Esophagus muscularis mucosa (tissue), 4 donors: Measurements from ENCODE around the gene ZMYND12. TPM values are rescaled to one million over a fixed set of nuclear protein-coding genes. Genes with fewer than 3 reads are reported as not detected.

Experiments
- DNase-seq: peaks from one replicate; pipeline ENCODE4 v3.0.0-alpha.2; 2017; ENCODE audit errors: extremely low spot score
- H3K27ac ChIP-seq, 4 donors: fragments of 200-600 bp; sonication (generic); replicated peaks in 1 of 4; 1 replicate in 3 of 4; 2 replicates in 1 of 4; pipeline ENCODE4 v1.5.1; 2016 to 2019; ENCODE audit warnings: mild to moderate bottlenecking in 1 of 4
- H3K27me3 ChIP-seq, 4 donors: fragments of 200-600 bp; sonication (generic); one replicate each; pipeline versions ENCODE4 v1.5.1 to v1.6.0; 2016 to 2019
- H3K36me3 ChIP-seq, 4 donors: fragments of 200-600 bp; sonication (generic); one replicate each; pipeline ENCODE4 v1.5.1; 2016 to 2019
- H3K4me1 ChIP-seq, 4 donors: fragments of 200-600 bp; sonication (generic); one replicate each; pipeline ENCODE4 v1.5.1; 2016 to 2019
- H3K4me3 ChIP-seq, 4 donors: fragments of 200-600 bp; sonication (generic); 1 replicate in 2 of 4; 2 replicates in 2 of 4; pipeline ENCODE4 v1.5.1; 2016 to 2019; ENCODE audit warnings: mild to moderate bottlenecking in 4 of 4, moderate library complexity in 1 of 4
- H3K9me3 ChIP-seq, 4 donors: fragments of 200-600 bp; sonication (generic); 1 replicate in 3 of 4; 2 replicates in 1 of 4; pipeline ENCODE4 v1.5.1; 2016 to 2019
- CTCF ChIP-seq, 3 experiments: fragments of 200-600 bp in 2 of 3; fragments of 450-650 bp in 1 of 3; sonication (generic) in 2 of 3; IDR thresholded peaks; one replicate each; pipeline ENCODE4 v1.5.1; 2017 to 2019; ENCODE audit warnings: antibody characterized with exemption in 3 of 3, mild to moderate bottlenecking in 2 of 3, moderate library complexity in 1 of 3
- EP300 ChIP-seq: sonication (generic); formaldehyde crosslinking; IDR thresholded peaks from one replicate; pipeline ENCODE4 v1.6.1; 2017; ENCODE audit warnings: antibody characterized with exemption
- POLR2A ChIP-seq: fragments of 450-650 bp; IDR thresholded peaks from one replicate; pipeline ENCODE4 v1.6.1; 2017; ENCODE audit warnings: antibody characterized with exemption, moderate library complexity, mild to moderate bottlenecking, low read depth
- POLR2AphosphoS5 ChIP-seq, 2 donors: sonication (generic); formaldehyde crosslinking; IDR thresholded peaks; one replicate each; pipeline ENCODE4 v1.6.1; 2017; ENCODE audit warnings: antibody characterized with exemption in 2 of 2
- WGBS: methylation state at CpG from one replicate; pipeline ENCODE4 v1.1.5; 2018; 5-methylcytosine and 5-hydroxymethylcytosine counted together
- intact Hi-C: fragments of 100-400 bp; cut with DNase I; formaldehyde crosslinking; loops from one replicate; pipeline ENCODE4 v1.15.1; 2023
- total RNA-seq, 4 donors: library from RNA; depleted of rRNA; stranded (reverse); fragments of >200 nt; gene quantifications; one replicate each; pipeline versions ENCODE4 v1.1.0 to v1.2.1, GENCODE V29; 2016

The ZMYND12 gene
- total RNA-seq, 4 donors from 2014 or later, result 0.23 to 1.7 (median 0.78) TPM; not detected in 1

GRCh38 chr1:42430286-42431135 is 25.3 kb downstream of the ZMYND12 start:
- no peak overlapping the region for H3K4me3 ChIP-seq
- no peak overlapping the region for H3K27ac ChIP-seq
- H3K36me3 ChIP-seq, result no peaks in the 10 kb centered on the region
- H3K27me3 ChIP-seq, result no peaks in the 10 kb centered on the region
- intact Hi-C loops, result no loop called here
- no peak for DNase-seq
- TF ChIP-seq POLR2A, result no peak
- no peak for TF ChIP-seq EP300
- TF ChIP-seq CTCF (IDR thresholded peaks at IDR 0.05), result no peak
- TF ChIP-seq POLR2AphosphoS5 (IDR thresholded peaks at IDR 0.05), result no peak
- no peaks in the 10 kb centered on the region for H3K9me3 ChIP-seq
- peaks cover 0 to 3% (median 0%) of the 10 kb centered on the region in 4 donors for H3K4me1 ChIP-seq
- WGBS, result 92% methylated on average over 3 of the region's 3 CpGs

GRCh38 chr1:42429603-42430002 is 26.2 kb downstream of the ZMYND12 start:
- H3K27ac ChIP-seq, result no peak overlapping the region
- intact Hi-C loops, result no loop called here
- H3K4me1 ChIP-seq, result peaks cover 0 to 3% (median 0%) of the 10 kb centered on the region in 4 donors
- no peaks in the 10 kb centered on the region for H3K36me3 ChIP-seq
- no peak for TF ChIP-seq CTCF (IDR thresholded peaks at IDR 0.05)
- no peaks in the 10 kb centered on the region for H3K27me3 ChIP-seq
- no peak for DNase-seq
- WGBS, result 83% methylated on average over 1 of the region's 1 CpG
- H3K4me3 ChIP-seq, result no peak overlapping the region
- no peaks in the 10 kb centered on the region for H3K9me3 ChIP-seq

- no peaks in the 10 kb centered on the region for H3K27me3 ChIP-seq
- H3K4me1 ChIP-seq, result peaks cover 0 to 6% (median 1%) of the 10 kb centered on the region in 4 donors
- no peak for DNase-seq
- H3K27ac ChIP-seq, result no peak overlapping the region
- no peaks in the 10 kb centered on the region for H3K9me3 ChIP-seq
- 66% methylated on average over 4 of the region's 4 CpGs for whole genome bisulfite sequencing
- H3K36me3 ChIP-seq, result no peaks in the 10 kb centered on the region
- intact Hi-C loops, result no loop called here
- H3K4me3 ChIP-seq, result no peak overlapping the region
- TF ChIP-seq POLR2AphosphoS5 (IDR thresholded peaks at IDR 0.05) (no peak), CTCF (IDR thresholded peaks at IDR 0.05) (no peak), EP300 (no peak), POLR2A (no peak)
Observed at GRCh38 chr1:42427240-42427639, 28.6 kb downstream of the ZMYND12 start.

GRCh38 chr1:42424201-42424600 is 31.6 kb downstream of the ZMYND12 start:
- H3K9me3 ChIP-seq, result no peaks in the 10 kb centered on the region
- intact Hi-C loops, result no loop called here
- no peak for DNase-seq
- H3K4me1 ChIP-seq, result peaks cover 21 to 34% (median 29%) of the 10 kb centered on the region in 4 donors
- no peaks in the 10 kb centered on the region for H3K36me3 ChIP-seq
- 89% methylated on average over 4 of the region's 4 CpGs for WGBS
- no peaks in the 10 kb centered on the region for H3K27me3 ChIP-seq
- TF ChIP-seq POLR2A, result no peak
- no peak for TF ChIP-seq POLR2AphosphoS5 (IDR thresholded peaks at IDR 0.05)
- no peak for TF ChIP-seq CTCF (IDR thresholded peaks at IDR 0.05)
- no peak for TF ChIP-seq EP300
- H3K4me3 ChIP-seq, result no peak overlapping the region
- H3K27ac ChIP-seq, result no peak overlapping the region

GRCh38 chr1:42423681-42424080 is 32.1 kb downstream of the ZMYND12 start:
- H3K27ac ChIP-seq, result no peak overlapping the region
- H3K36me3 ChIP-seq, result no peaks in the 10 kb centered on the region
- 94% methylated on average over 3 of the region's 3 CpGs for WGBS
- no peaks in the 10 kb centered on the region for H3K9me3 ChIP-seq
- H3K4me1 ChIP-seq, result peaks cover 21 to 38% (median 32%) of the 10 kb centered on the region in 4 donors
- no peak for DNase-seq
- intact Hi-C loops, result no loop called here
- no peak for TF ChIP-seq POLR2A
- TF ChIP-seq POLR2AphosphoS5 (IDR thresholded peaks at IDR 0.05), result no peak
- TF ChIP-seq CTCF (IDR thresholded peaks at IDR 0.05), result no peak
- TF ChIP-seq EP300, result no peak
- H3K4me3 ChIP-seq, result no peak overlapping the region
- H3K27me3 ChIP-seq, result no peaks in the 10 kb centered on the region
